ENCODE data around the gene OAF. TPM values are rescaled to one million over a fixed set of nuclear protein-coding genes. Genes with fewer than 3 reads are reported as not detected.

OAF gene
- polyA plus RNA-seq, 1 donor: 195 TPM

- Histone ChIP-seq H3K4me1 (ENCODE audit: control insufficient read depth, insufficient read depth, low read length) (peaks cover 85% of the 10 kb centered on the region), H3K27ac (ENCODE audit: low read length) (peak overlapping the region; percentile 78), H3K27me3 (ENCODE audit: control insufficient read depth, insufficient read depth, low read length) (no peaks in the 10 kb centered on the region), H3K36me3 (ENCODE audit: control insufficient read depth, insufficient read depth, low read length) (no peaks in the 10 kb centered on the region), H3K9me3 (ENCODE audit: control insufficient read depth, low read depth, low read length) (no peaks in the 10 kb centered on the region), H3K4me3 (ENCODE audit: low read length) (no peak overlapping the region)
- DNase-seq: peak in 1 of 2 donors; percentile 87
- no CpG with 5 or more reads among the region's 15 CpGs for WGBS (ENCODE audit: insufficient coverage, low lambda C conversion rate)
Observed at GRCh38 chr11:120192831-120193625, 17.8 kb upstream of the OAF start.

GRCh38 chr11:120194166-120194565 is 16.7 kb upstream of the OAF start:
- Histone ChIP-seq H3K27ac (ENCODE audit: low read length) (no peak overlapping the region), H3K27me3 (ENCODE audit: control insufficient read depth, insufficient read depth, low read length) (no peaks in the 10 kb centered on the region), H3K36me3 (ENCODE audit: control insufficient read depth, insufficient read depth, low read length) (no peaks in the 10 kb centered on the region), H3K4me3 (ENCODE audit: low read length) (no peak overlapping the region), H3K4me1 (ENCODE audit: control insufficient read depth, insufficient read depth, low read length) (peaks cover 85% of the 10 kb centered on the region), H3K9me3 (ENCODE audit: control insufficient read depth, low read depth, low read length) (no peaks in the 10 kb centered on the region)
- WGBS (ENCODE audit: insufficient coverage, low lambda C conversion rate): no CpG with 5 or more reads among the region's 4 CpGs
- DNase-seq: no peak

DNA sequence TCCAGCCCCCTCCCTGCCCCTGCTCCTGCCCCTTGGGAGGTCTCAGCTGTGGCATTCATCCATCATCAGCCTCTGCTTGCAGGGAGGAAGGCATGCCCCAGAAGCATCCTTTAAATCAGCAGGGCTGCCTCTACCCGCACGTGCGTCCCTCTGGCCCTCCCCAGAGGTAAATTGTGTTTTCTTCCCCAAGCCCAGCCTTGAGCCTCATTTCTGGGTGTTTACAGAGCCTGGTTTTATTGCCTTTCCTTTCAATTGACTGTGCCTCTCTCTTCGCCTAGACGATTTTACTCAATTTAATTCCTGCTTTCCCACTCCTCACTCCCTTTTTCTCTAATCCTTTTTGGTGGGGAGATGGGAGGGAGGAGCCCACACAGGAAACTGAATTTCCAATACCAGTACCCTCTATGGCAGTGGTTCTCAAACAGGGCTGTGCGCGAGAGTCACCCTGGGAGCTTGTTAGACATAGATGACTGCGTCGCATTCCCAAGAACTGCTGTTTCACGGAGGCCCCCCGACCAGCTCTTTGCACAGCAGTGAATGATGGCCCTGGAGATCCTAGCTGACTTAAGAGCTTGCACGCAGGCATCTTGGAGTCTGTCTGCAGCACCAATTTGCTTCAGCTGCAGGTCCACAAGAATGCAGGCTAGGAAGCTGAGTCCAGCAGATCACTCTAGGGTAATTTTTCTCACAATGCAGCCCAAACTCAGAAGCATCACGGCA is 15.1 kb upstream of the OAF start:
- Histone ChIP-seq H3K4me1 (ENCODE audit: control insufficient read depth, insufficient read depth, low read length) (peaks cover 85% of the 10 kb centered on the region), H3K27ac (ENCODE audit: low read length) (peak overlapping the region; percentile 97), H3K36me3 (ENCODE audit: control insufficient read depth, insufficient read depth, low read length) (no peaks in the 10 kb centered on the region), H3K9me3 (ENCODE audit: control insufficient read depth, low read depth, low read length) (no peaks in the 10 kb centered on the region), H3K4me3 (ENCODE audit: low read length) (no peak overlapping the region), H3K27me3 (ENCODE audit: control insufficient read depth, insufficient read depth, low read length) (no peaks in the 10 kb centered on the region)
- WGBS (ENCODE audit: insufficient coverage, low lambda C conversion rate): 10% methylated on average over 2 of the region's 13 CpGs
- DNase-seq: peak in 1 of 2 donors; percentile 42

- DNase-seq: no peak
- Histone ChIP-seq H3K27me3 (ENCODE audit: control insufficient read depth, insufficient read depth, low read length) (no peaks in the 10 kb centered on the region), H3K4me3 (ENCODE audit: low read length) (no peak overlapping the region), H3K27ac (ENCODE audit: low read length) (peak overlapping the region; percentile 97), H3K9me3 (ENCODE audit: control insufficient read depth, low read depth, low read length) (no peaks in the 10 kb centered on the region), H3K4me1 (ENCODE audit: control insufficient read depth, insufficient read depth, low read length) (peaks cover 83% of the 10 kb centered on the region), H3K36me3 (ENCODE audit: control insufficient read depth, insufficient read depth, low read length) (no peaks in the 10 kb centered on the region)
- WGBS (ENCODE audit: insufficient coverage, low lambda C conversion rate): no CpG with 5 or more reads among the region's 6 CpGs
Observed at GRCh38 chr11:120196826-120197225, 14.0 kb upstream of the OAF start.

- Histone ChIP-seq H3K27me3 (ENCODE audit: control insufficient read depth, insufficient read depth, low read length) (no peaks in the 10 kb centered on the region), H3K4me1 (ENCODE audit: control insufficient read depth, insufficient read depth, low read length) (peaks cover 85% of the 10 kb centered on the region), H3K36me3 (ENCODE audit: control insufficient read depth, insufficient read depth, low read length) (no peaks in the 10 kb centered on the region), H3K27ac (ENCODE audit: low read length) (peak overlapping the region; percentile 97), H3K9me3 (ENCODE audit: control insufficient read depth, low read depth, low read length) (no peaks in the 10 kb centered on the region), H3K4me3 (ENCODE audit: low read length) (no peak overlapping the region)
- peak in 1 of 2 donors; percentile 72 for DNase-seq
- WGBS (ENCODE audit: insufficient coverage, low lambda C conversion rate): no CpG with 5 or more reads among the region's 14 CpGs
Observed at GRCh38 chr11:120197251-120197891, 13.5 kb upstream of the OAF start.

- H3K36me3 ChIP-seq (ENCODE audit: control insufficient read depth, insufficient read depth, low read length): no peaks in the 10 kb centered on the region
- no peaks in the 10 kb centered on the region for H3K27me3 ChIP-seq (ENCODE audit: control insufficient read depth, insufficient read depth, low read length)
- no peaks in the 10 kb centered on the region for H3K9me3 ChIP-seq (ENCODE audit: control insufficient read depth, low read depth, low read length)
- no peak overlapping the region for H3K4me3 ChIP-seq (ENCODE audit: low read length)
- no CpG with 5 or more reads among the region's 9 CpGs for WGBS (ENCODE audit: insufficient coverage, low lambda C conversion rate)
- no peak for DNase-seq
- H3K4me1 ChIP-seq (ENCODE audit: control insufficient read depth, insufficient read depth, low read length): peaks cover 81% of the 10 kb centered on the region
- peak overlapping the region; percentile 97 for H3K27ac ChIP-seq (ENCODE audit: low read length)
Observed at GRCh38 chr11:120197977-120198376, 12.9 kb upstream of the OAF start.

GRCh38 chr11:120198403-120198786 is 12.4 kb upstream of the OAF start:
- Histone ChIP-seq H3K36me3 (ENCODE audit: control insufficient read depth, insufficient read depth, low read length) (no peaks in the 10 kb centered on the region), H3K4me1 (ENCODE audit: control insufficient read depth, insufficient read depth, low read length) (peaks cover 77% of the 10 kb centered on the region), H3K27me3 (ENCODE audit: control insufficient read depth, insufficient read depth, low read length) (no peaks in the 10 kb centered on the region), H3K4me3 (ENCODE audit: low read length) (no peak overlapping the region), H3K9me3 (ENCODE audit: control insufficient read depth, low read depth, low read length) (no peaks in the 10 kb centered on the region), H3K27ac (ENCODE audit: low read length) (peak overlapping the region; percentile 97)
- no CpG with 5 or more reads among the region's 5 CpGs for WGBS (ENCODE audit: insufficient coverage, low lambda C conversion rate)
- no peak for DNase-seq

DNA sequence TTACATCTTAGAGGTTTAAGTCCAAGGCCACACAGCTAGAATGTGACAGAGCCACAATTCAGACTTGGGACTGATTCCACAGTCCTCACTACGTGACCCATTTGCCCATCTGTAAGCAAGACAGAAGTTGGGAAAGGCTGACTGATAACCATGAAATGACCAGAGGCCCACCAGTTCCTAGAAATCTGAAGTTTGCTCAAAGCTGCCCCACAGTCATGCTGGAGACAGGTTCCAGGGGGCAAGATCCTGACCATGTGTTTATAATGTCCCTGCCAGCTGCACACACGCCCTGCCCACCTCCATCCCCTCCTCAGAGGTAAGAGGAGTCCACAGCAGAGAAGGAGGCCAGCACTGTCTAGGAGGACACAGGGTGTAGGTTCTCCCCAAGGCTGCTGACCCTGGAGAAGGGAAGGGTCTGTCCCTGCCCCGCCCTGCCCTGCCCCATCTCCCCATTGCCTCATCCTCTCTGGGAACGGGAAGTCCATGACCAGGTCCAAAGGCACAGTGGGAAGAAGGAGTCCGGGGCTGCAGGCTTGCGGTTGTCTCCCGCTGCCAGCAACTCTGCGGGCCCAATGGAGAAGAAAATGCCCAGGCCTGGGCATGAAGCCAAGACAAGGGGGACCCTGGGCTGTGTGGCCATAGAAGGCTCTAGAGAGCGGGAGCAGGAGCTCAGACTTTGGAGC is 11.9 kb upstream of the OAF start:
- DNase-seq: peak; percentile 88 to 95
- H3K36me3 ChIP-seq (ENCODE audit: control insufficient read depth, insufficient read depth, low read length): no peaks in the 10 kb centered on the region
- H3K9me3 ChIP-seq (ENCODE audit: control insufficient read depth, low read depth, low read length): no peaks in the 10 kb centered on the region
- no peak overlapping the region for H3K4me3 ChIP-seq (ENCODE audit: low read length)
- peak overlapping the region; percentile 97 for H3K27ac ChIP-seq (ENCODE audit: low read length)
- WGBS (ENCODE audit: insufficient coverage, low lambda C conversion rate): no CpG with 5 or more reads among the region's 9 CpGs
- no peaks in the 10 kb centered on the region for H3K27me3 ChIP-seq (ENCODE audit: control insufficient read depth, insufficient read depth, low read length)
- peaks cover 75% of the 10 kb centered on the region for H3K4me1 ChIP-seq (ENCODE audit: control insufficient read depth, insufficient read depth, low read length)

DNA sequence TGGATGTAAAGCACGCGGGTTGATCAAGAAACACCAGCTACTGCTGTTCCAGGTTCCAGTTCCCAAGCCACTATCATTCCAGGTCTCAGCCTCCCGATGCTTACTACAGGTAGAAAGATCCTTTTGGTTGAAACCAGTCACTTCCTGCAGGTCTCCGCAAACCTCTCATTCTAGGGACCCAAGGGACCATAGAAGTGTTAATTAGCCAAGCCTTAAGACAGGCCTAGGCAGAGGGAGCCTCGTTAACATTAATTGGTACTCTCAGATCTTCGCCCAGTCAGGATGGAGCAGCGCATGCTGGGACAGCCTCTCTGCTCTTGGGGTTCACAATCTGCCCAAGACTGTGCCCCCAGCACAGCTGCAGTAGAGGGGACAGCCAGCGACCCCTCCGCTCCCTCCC is 11.2 kb upstream of the OAF start:
- Histone ChIP-seq H3K4me3 (ENCODE audit: low read length) (no peak overlapping the region), H3K9me3 (ENCODE audit: control insufficient read depth, low read depth, low read length) (no peaks in the 10 kb centered on the region), H3K4me1 (ENCODE audit: control insufficient read depth, insufficient read depth, low read length) (peaks cover 75% of the 10 kb centered on the region), H3K36me3 (ENCODE audit: control insufficient read depth, insufficient read depth, low read length) (no peaks in the 10 kb centered on the region), H3K27me3 (ENCODE audit: control insufficient read depth, insufficient read depth, low read length) (no peaks in the 10 kb centered on the region), H3K27ac (ENCODE audit: low read length) (peak overlapping the region; percentile 97)
- DNase-seq: no peak
- WGBS (ENCODE audit: insufficient coverage, low lambda C conversion rate): no CpG with 5 or more reads among the region's 9 CpGs

GRCh38 chr11:120200677-120201076 is 10.2 kb upstream of the OAF start:
- WGBS (ENCODE audit: insufficient coverage, low lambda C conversion rate): no CpG with 5 or more reads among the region's 1 CpG
- Histone ChIP-seq H3K9me3 (ENCODE audit: control insufficient read depth, low read depth, low read length) (no peaks in the 10 kb centered on the region), H3K4me3 (ENCODE audit: low read length) (no peak overlapping the region), H3K27me3 (ENCODE audit: control insufficient read depth, insufficient read depth, low read length) (no peaks in the 10 kb centered on the region), H3K27ac (ENCODE audit: low read length) (peak overlapping the region; percentile 97), H3K36me3 (ENCODE audit: control insufficient read depth, insufficient read depth, low read length) (no peaks in the 10 kb centered on the region), H3K4me1 (ENCODE audit: control insufficient read depth, insufficient read depth, low read length) (peaks cover 68% of the 10 kb centered on the region)
- peak in 1 of 2 donors; percentile 57 for DNase-seq
